Prostate gland (tissue), 2 donors: Measurements from ENCODE around the gene CENPK.

Source experiments
- POLR2A ChIP-seq: fragments of 450-650 bp; IDR thresholded peaks from one replicate; pipeline ENCODE4 v1.6.1; 2016; ENCODE audit warnings: antibody characterized with exemption, mild to moderate bottlenecking
- TF ChIP-seq, protein P1 (sequence below), 4 experiments: fragments of 200-600 bp in 2 of 4; fragments of 450-650 bp in 2 of 4; sonication (generic) in 2 of 4; IDR thresholded peaks; 1 replicate in 3 of 4; 2 replicates in 1 of 4; pipeline ENCODE4 v1.5.1; 2016 to 2019; ENCODE audit warnings: antibody characterized with exemption in 4 of 4, mild to moderate bottlenecking in 2 of 4, moderate library complexity in 2 of 4

DNA sequence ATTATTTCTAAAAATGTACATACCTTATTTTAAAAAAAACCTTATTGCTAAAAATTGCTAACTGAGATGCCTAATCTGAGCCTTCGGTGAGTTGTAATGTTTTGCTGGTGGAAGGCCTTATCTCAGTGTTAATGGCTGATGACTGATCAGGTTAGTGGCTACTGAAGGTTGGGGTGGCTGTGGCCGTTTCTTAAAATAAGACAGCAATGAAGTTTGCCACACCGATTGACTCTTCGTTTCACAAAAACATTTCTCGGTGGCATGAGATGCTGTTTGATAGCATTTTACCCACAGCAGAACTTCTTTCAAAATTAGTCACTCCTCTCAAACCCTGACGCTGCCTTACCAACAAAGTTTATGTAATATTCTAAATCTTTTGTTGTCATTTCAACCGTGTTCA is 14.7 kb downstream of the CENPK start:
- TF ChIP-seq, protein P1, sequence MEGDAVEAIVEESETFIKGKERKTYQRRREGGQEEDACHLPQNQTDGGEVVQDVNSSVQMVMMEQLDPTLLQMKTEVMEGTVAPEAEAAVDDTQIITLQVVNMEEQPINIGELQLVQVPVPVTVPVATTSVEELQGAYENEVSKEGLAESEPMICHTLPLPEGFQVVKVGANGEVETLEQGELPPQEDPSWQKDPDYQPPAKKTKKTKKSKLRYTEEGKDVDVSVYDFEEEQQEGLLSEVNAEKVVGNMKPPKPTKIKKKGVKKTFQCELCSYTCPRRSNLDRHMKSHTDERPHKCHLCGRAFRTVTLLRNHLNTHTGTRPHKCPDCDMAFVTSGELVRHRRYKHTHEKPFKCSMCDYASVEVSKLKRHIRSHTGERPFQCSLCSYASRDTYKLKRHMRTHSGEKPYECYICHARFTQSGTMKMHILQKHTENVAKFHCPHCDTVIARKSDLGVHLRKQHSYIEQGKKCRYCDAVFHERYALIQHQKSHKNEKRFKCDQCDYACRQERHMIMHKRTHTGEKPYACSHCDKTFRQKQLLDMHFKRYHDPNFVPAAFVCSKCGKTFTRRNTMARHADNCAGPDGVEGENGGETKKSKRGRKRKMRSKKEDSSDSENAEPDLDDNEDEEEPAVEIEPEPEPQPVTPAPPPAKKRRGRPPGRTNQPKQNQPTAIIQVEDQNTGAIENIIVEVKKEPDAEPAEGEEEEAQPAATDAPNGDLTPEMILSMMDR (IDR thresholded peaks at IDR 0.05): no peak
- no peak for TF ChIP-seq POLR2A
